HCT116 (cell line): ENCODE results near the gene SENP8. TPM values are rescaled to one million over a fixed set of nuclear protein-coding genes. Genes with fewer than 3 reads are reported as not detected.

ENCODE experiments used
- ATAC-seq: fragments of 200-7000 bp; cut with Tn5 transposase; 2 replicates; pipeline ENCODE4 v1.9.1; 2020; ENCODE audit warnings: mild to moderate bottlenecking, moderate library complexity
- BruUV-seq: library from RNA; stranded (reverse); fragments of 400-500 nt; replicated peaks from 2 replicates; lab custom pipeline; 2021; lab: Mats Ljungman, UMichigan
- CTCF ChIA-PET: fragments of 300-600 bp; sonication (Branson Sonifier 250); formaldehyde crosslinking; loops from one replicate; lab custom pipeline; 2021; ENCODE audit warnings: antibody characterized with exemption; lab: Charles Lee
- POLR2A ChIA-PET: fragments of 300-600, 350-600 bp; sonication (Branson Sonifier 250); formaldehyde crosslinking; loops from one replicate; lab custom pipeline; 2021; ENCODE audit warnings: antibody characterized with exemption; lab: Charles Lee
- RAD21 ChIA-PET, 2 experiments: fragments of 300-600 bp; sonication (Branson Sonifier 250); formaldehyde crosslinking; loops; one replicate each; lab custom pipeline; 2023; ENCODE audit warnings: low total read pairs in 2 of 2; ENCODE audit not compliant: uncharacterized antibody in 2 of 2, unreplicated experiment in 2 of 2, low non-redundant PET in 1 of 2; lab: Charles Lee
- DNase-seq: peaks from one replicate; pipeline ENCODE4 v3.0.0-alpha.2; 2010; ENCODE audit warnings: low read depth, low spot score
- H2AFZ ChIP-seq: fragments of 200-600 bp; shearing (Covaris generic), sonication (generic); 2 replicates; pipeline ENCODE4 v1.6.1; 2017; ENCODE audit warnings: low read depth, mixed run types, mixed read lengths, antibody characterized with exemption, low read length; ENCODE audit not compliant: poor library complexity, severe bottlenecking
- H3K27ac ChIP-seq: 2 replicates; pipeline ENCODE4 v1.5.1; 2012; ENCODE audit warnings: low read depth, low read length
- H3K27me3 ChIP-seq: fragments of 200-600 bp; sonication (generic); 2 replicates; pipeline ENCODE4 v1.6.1; 2016; ENCODE audit warnings: mixed run types, low read length, mixed read lengths; ENCODE audit not compliant: insufficient read depth
- H3K36me3 ChIP-seq, 2 experiments: fragments of 200-500 bp in 1 of 2; fragments of 200-600 bp in 1 of 2; sonication (Bioruptor generic) in 1 of 2; sonication (generic) in 1 of 2; 2 replicates each; pipeline versions ENCODE4 v1.5.1 to v1.6.1; 2014 to 2016; ENCODE audit warnings: low read length in 2 of 2, inconsistent platforms in 1 of 2, mixed read lengths in 1 of 2, mixed run types in 1 of 2; ENCODE audit not compliant: insufficient read depth in 2 of 2, control insufficient read depth in 1 of 2
- H3K4me1 ChIP-seq, 2 experiments: fragments of 200-600 bp in 1 of 2; sonication (generic) in 1 of 2; 2 replicates each; pipeline versions ENCODE4 v1.5.1 to v1.6.1; 2012 to 2017; ENCODE audit warnings: low read length in 2 of 2, inconsistent platforms in 1 of 2, mild to moderate bottlenecking in 1 of 2, mixed read lengths in 1 of 2, mixed run types in 1 of 2, moderate library complexity in 1 of 2; ENCODE audit not compliant: insufficient read depth in 2 of 2, control insufficient read depth in 1 of 2
- H3K4me2 ChIP-seq: fragments of 200-600 bp; sonication (generic); 2 replicates; pipeline ENCODE4 v1.6.1; 2017; ENCODE audit warnings: mixed run types, low read length, mixed read lengths
- H3K4me3 ChIP-seq, 2 experiments: fragments of 200-600 bp in 1 of 2; sonication (generic) in 1 of 2; replicated peaks in 1 of 2; 2 replicates each; pipeline ENCODE4 v1.5.1; 2011 to 2016; ENCODE audit warnings: low read length in 2 of 2, control low read depth in 1 of 2, low read depth in 1 of 2, mild to moderate bottlenecking in 1 of 2, mixed read lengths in 1 of 2, mixed run types in 1 of 2
- H3K79me2 ChIP-seq: fragments of 200-600 bp; sonication (generic); 2 replicates; pipeline ENCODE4 v1.6.1; 2017; ENCODE audit warnings: mild to moderate bottlenecking, mixed run types, low read length, moderate library complexity, mixed read lengths; ENCODE audit not compliant: insufficient read depth
- H3K9ac ChIP-seq: fragments of 200-600 bp; sonication (generic); 2 replicates; pipeline ENCODE4 v1.6.1; 2016; ENCODE audit warnings: low read length, mixed read lengths
- H3K9me2 ChIP-seq: fragments of 200-600 bp; sonication (generic), shearing (Covaris generic); 2 replicates; pipeline ENCODE4 v1.6.1; 2017; ENCODE audit warnings: mixed run types, mild to moderate bottlenecking, moderate library complexity; ENCODE audit not compliant: insufficient read depth
- H3K9me3 ChIP-seq, 2 experiments: fragments of 200-500 bp in 1 of 2; fragments of 200-600 bp in 1 of 2; sonication (Bioruptor generic) in 1 of 2; sonication (generic) in 1 of 2; 2 replicates each; pipeline ENCODE4 v1.6.1; 2014 to 2017; ENCODE audit warnings: low read length in 2 of 2, mixed read lengths in 2 of 2, inconsistent platforms in 1 of 2, low read depth in 1 of 2, mild to moderate bottlenecking in 1 of 2, mixed run types in 1 of 2, moderate library complexity in 1 of 2; ENCODE audit not compliant: control insufficient read depth in 1 of 2, insufficient read depth in 1 of 2
- H4K20me1 ChIP-seq: fragments of 200-600 bp; sonication (generic), shearing (Covaris generic); 2 replicates; pipeline ENCODE4 v1.6.1; 2017; ENCODE audit warnings: mixed run types, mild to moderate bottlenecking, moderate library complexity; ENCODE audit not compliant: insufficient read depth
- CBX3 ChIP-seq: IDR thresholded peaks from 2 replicates; pipeline ENCODE4 v1.6.1; 2012; ENCODE audit warnings: low read depth
- CEBPB ChIP-seq: IDR thresholded peaks from 2 replicates; pipeline ENCODE4 v1.6.1; 2012; ENCODE audit warnings: low read depth
- EGR1 ChIP-seq: IDR thresholded peaks from 2 replicates; pipeline ENCODE4 v1.6.1; 2012; ENCODE audit warnings: low read depth
- ELF1 ChIP-seq: IDR thresholded peaks from 2 replicates; pipeline ENCODE4 v1.6.1; 2012; ENCODE audit warnings: low read depth, borderline replicate concordance
- FOSL1 ChIP-seq: IDR thresholded peaks from 2 replicates; pipeline ENCODE4 v1.6.1; 2012; ENCODE audit warnings: low read depth
- JUND ChIP-seq: IDR thresholded peaks from 2 replicates; pipeline ENCODE4 v1.6.1; 2012
- POLR2A ChIP-seq: IDR thresholded peaks from 2 replicates; pipeline ENCODE4 v1.7.0; 2011; ENCODE audit warnings: borderline replicate concordance; ENCODE audit not compliant: insufficient read depth, insufficient read length; ENCODE audit errors: extremely low read depth
- RAD21 ChIP-seq: IDR thresholded peaks from 2 replicates; pipeline ENCODE4 v1.6.1; 2012; ENCODE audit warnings: low read depth, mild to moderate bottlenecking
- REST ChIP-seq: IDR thresholded peaks from 2 replicates; pipeline ENCODE4 v1.6.1; 2012; ENCODE audit warnings: low read depth
- SIN3A ChIP-seq: IDR thresholded peaks from 2 replicates; pipeline ENCODE4 v1.6.1; 2012; ENCODE audit warnings: low read depth
- SP1 ChIP-seq: IDR thresholded peaks from 2 replicates; pipeline ENCODE4 v1.6.1; 2012; ENCODE audit warnings: low read depth
- SRF ChIP-seq: IDR thresholded peaks from 2 replicates; pipeline ENCODE4 v1.6.1; 2012; ENCODE audit warnings: low read depth
- TCF7L2 ChIP-seq: IDR thresholded peaks from 2 replicates; pipeline ENCODE4 v1.7.0; 2011; ENCODE audit warnings: borderline replicate concordance, inconsistent platforms; ENCODE audit not compliant: insufficient read depth, insufficient read length; ENCODE audit errors: extremely low read depth
- ZNF274 ChIP-seq: fragments of 200-500 bp; sonication (Bioruptor generic); IDR thresholded peaks from 2 replicates; pipeline ENCODE4 v1.6.1; 2014; ENCODE audit warnings: mild to moderate bottlenecking, low read depth, low read length, inconsistent platforms
- intact Hi-C: fragments of 100-400 bp; cut with micrococcal nuclease; formaldehyde crosslinking; loops from 2 replicates; pipeline ENCODE4 v1.10.0; 2022
- total RNA-seq: library from RNA; stranded (reverse); gene quantifications from one replicate; pipeline ENCODE4 v1.2.1, GENCODE V29; 2021; ENCODE audit not compliant: unreplicated experiment
- TF ChIP-seq, protein P1 (sequence below), 3 experiments: fragments of 200-600 bp in 1 of 3; sonication (generic) in 1 of 3; IDR thresholded peaks in 2 of 3; conservative IDR thresholded peaks in 1 of 3; 2 replicates each; pipeline ENCODE4 v1.5.1; 2012 to 2017; ENCODE audit warnings: low read depth in 2 of 3, low read length in 2 of 3, antibody characterized with exemption in 1 of 3, borderline replicate concordance in 1 of 3, control low read depth in 1 of 3, mild to moderate bottlenecking in 1 of 3, mixed read lengths in 1 of 3, mixed run types in 1 of 3, moderate library complexity in 1 of 3; ENCODE audit not compliant: insufficient read depth in 1 of 3
- TF ChIP-seq, protein P2 (sequence below): IDR thresholded peaks from 2 replicates; pipeline ENCODE4 v1.6.1; 2012

Gene SENP8
- total RNA-seq, 1 experiment from 2014 or later, result 3.8 TPM

DNA sequence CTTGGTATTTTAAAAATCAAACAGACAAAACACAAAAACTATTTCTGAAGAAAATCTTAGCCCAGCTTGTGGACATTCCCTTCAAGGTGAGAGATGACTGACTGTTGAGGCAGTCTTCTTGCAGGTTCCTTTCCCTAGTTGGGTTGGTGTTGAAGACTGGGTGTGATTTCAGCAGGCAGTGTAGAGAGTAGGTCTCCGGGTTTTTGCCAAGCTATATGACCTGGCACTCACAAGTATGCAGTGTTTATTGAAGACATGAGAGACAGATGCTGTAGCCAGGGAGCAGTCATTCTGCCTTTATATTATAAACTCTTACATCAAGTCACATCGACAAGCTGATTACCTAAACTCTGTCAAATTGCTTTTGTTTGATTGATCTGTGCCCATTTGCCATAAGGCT, 17.5 kb downstream of the SENP8 start:
- no peaks in the 10 kb centered on the region for H4K20me1 ChIP-seq
- H3K9me2 ChIP-seq, result no peaks in the 10 kb centered on the region
- intact Hi-C loops, result no loop called here
- no peak overlapping the region for H3K4me2 ChIP-seq
- ChIA-PET RAD21 (no interaction called here), CTCF (no interaction called here), POLR2A (no interaction called here)
- H3K4me1 ChIP-seq, result no peaks in the 10 kb centered on the region
- no peak for TF ChIP-seq SIN3A
- no peak for TF ChIP-seq FOSL1
- TF ChIP-seq CEBPB, result no peak
- no peak for TF ChIP-seq SP1
- TF ChIP-seq EGR1, result no peak
- DNase-seq, result no peak
- H3K27ac ChIP-seq, result no peak overlapping the region
- no peaks in the 10 kb centered on the region for H3K79me2 ChIP-seq
- no peak for ATAC-seq
- no peaks in the 10 kb centered on the region for H3K9me3 ChIP-seq
- BruUV-seq, result no TSS peak
- H3K4me3 ChIP-seq, result no peak overlapping the region
- no peaks in the 10 kb centered on the region for H3K27me3 ChIP-seq
- no peak overlapping the region for H2AFZ ChIP-seq
- H3K36me3 ChIP-seq, result no peaks in the 10 kb centered on the region
- H3K9ac ChIP-seq, result no peak overlapping the region

DNA sequence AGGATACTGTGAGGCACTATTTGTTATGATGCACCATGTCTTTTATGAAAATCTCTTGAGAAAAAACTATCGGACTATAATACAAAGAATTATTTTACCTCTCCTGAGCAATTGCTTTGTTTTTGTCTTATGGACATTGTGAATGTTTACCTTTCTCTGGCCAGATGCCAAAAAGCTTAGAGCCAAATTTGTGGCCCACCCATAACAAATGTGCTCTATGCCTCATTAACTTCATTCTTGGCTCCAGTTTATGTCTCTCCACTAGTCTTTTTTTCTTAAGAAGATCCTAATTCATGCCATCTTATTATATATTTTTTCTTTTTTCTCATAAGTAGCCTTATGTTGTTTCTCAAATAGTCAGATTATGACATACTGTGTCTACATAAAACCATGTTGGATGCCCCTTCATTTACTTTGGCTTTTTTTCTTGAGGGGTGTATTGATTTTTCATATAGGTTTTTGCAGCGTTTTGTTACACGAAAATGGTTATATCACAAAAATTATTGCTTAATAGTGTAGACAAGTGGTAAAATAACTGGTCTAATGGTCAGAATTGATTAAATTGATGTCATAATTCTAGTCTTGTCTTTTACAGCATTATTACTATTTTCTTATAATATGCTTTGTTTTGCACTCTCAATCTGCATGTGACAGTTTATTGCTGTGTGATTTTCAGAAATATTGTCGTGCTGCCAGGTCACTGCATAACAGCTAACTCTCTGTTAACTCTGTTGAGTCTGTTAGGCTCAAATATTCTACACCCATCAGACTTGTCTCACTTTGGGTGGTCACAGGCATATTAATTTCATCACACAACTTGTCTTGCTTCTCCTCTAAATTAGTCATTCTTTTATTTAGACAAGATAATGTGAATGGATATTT, 18.2 kb downstream of the SENP8 start:
- no peak overlapping the region for H2AFZ ChIP-seq
- no TSS peak for BruUV-seq
- no peak overlapping the region for H3K9ac ChIP-seq
- H3K36me3 ChIP-seq, result no peaks in the 10 kb centered on the region
- no peak for DNase-seq
- no peak overlapping the region for H3K4me2 ChIP-seq
- H3K27me3 ChIP-seq, result no peaks in the 10 kb centered on the region
- intact Hi-C loops, result no loop called here
- ATAC-seq, result no peak
- no peak overlapping the region for H3K4me3 ChIP-seq
- no peaks in the 10 kb centered on the region for H3K4me1 ChIP-seq
- no peaks in the 10 kb centered on the region for H3K79me2 ChIP-seq
- no peaks in the 10 kb centered on the region for H4K20me1 ChIP-seq
- ChIA-PET POLR2A (no interaction called here), RAD21 (no interaction called here), CTCF (no interaction called here)
- H3K9me3 ChIP-seq, result no peaks in the 10 kb centered on the region
- H3K27ac ChIP-seq, result no peak overlapping the region
- no peaks in the 10 kb centered on the region for H3K9me2 ChIP-seq
- no peak for TF ChIP-seq FOSL1
- no peak for TF ChIP-seq RAD21
- no peak for TF ChIP-seq ELF1
- no peak for TF ChIP-seq JUND
- no peak for TF ChIP-seq POLR2A
- TF ChIP-seq, protein P1, sequence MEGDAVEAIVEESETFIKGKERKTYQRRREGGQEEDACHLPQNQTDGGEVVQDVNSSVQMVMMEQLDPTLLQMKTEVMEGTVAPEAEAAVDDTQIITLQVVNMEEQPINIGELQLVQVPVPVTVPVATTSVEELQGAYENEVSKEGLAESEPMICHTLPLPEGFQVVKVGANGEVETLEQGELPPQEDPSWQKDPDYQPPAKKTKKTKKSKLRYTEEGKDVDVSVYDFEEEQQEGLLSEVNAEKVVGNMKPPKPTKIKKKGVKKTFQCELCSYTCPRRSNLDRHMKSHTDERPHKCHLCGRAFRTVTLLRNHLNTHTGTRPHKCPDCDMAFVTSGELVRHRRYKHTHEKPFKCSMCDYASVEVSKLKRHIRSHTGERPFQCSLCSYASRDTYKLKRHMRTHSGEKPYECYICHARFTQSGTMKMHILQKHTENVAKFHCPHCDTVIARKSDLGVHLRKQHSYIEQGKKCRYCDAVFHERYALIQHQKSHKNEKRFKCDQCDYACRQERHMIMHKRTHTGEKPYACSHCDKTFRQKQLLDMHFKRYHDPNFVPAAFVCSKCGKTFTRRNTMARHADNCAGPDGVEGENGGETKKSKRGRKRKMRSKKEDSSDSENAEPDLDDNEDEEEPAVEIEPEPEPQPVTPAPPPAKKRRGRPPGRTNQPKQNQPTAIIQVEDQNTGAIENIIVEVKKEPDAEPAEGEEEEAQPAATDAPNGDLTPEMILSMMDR (IDR thresholded peaks at IDR 0.05 in 2 of 3, conservative IDR thresholded peaks at IDR 0.05 in 1 of 3; ENCODE audit: borderline replicate concordance in 1 of 3, insufficient read depth in 1 of 3, low read depth in 2 of 3, low read length in 2 of 3), result no peak
- TF ChIP-seq REST, result no peak
- no peak for TF ChIP-seq SP1
- no peak for TF ChIP-seq SRF
- TF ChIP-seq ZNF274, result no peak
- no peak for TF ChIP-seq CBX3
- TF ChIP-seq, protein P2, sequence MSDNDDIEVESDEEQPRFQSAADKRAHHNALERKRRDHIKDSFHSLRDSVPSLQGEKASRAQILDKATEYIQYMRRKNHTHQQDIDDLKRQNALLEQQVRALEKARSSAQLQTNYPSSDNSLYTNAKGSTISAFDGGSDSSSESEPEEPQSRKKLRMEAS, result no peak
- no peak for TF ChIP-seq TCF7L2
